OCI-LY3 (cell line): ENCODE data around the gene LITAF.

Experiments used
- H2AFZ ChIP-seq: fragments of 200-600, 300-600 bp; shearing (Covaris generic); 2 replicates; pipeline ENCODE4 v1.6.0; 2014; ENCODE audit warnings: antibody characterized with exemption, low read depth, low read length
- H3K27ac ChIP-seq: fragments of 200-600, 300-600 bp; sonication (generic); 2 replicates; pipeline ENCODE4 v1.5.1; 2014; ENCODE audit warnings: mild to moderate bottlenecking, low read length, moderate library complexity, mixed read lengths
- H3K27me3 ChIP-seq: fragments of 200-600, 300-600 bp; sonication (generic); 2 replicates; pipeline ENCODE4 v1.6.1; 2014; ENCODE audit warnings: low read depth, low read length, mixed read lengths
- H3K36me3 ChIP-seq: fragments of 200-600, 300-600 bp; sonication (generic); replicated peaks from 2 replicates; pipeline ENCODE3; 2014; ENCODE audit warnings: low read depth, low read length, mixed read lengths
- H3K4me1 ChIP-seq: fragments of 300-600, 200-600 bp; sonication (generic); 2 replicates; pipeline ENCODE4 v1.6.1; 2014; ENCODE audit warnings: low read length, mixed read lengths
- H3K4me2 ChIP-seq: fragments of 200-600, 300-600 bp; sonication (generic); 2 replicates; pipeline ENCODE4 v1.6.1; 2014; ENCODE audit warnings: low read length, mixed read lengths
- H3K4me3 ChIP-seq: fragments of 300-600, 200-600 bp; sonication (generic); 2 replicates; pipeline ENCODE4 v1.5.1; 2014; ENCODE audit warnings: antibody characterized with exemption, mild to moderate bottlenecking, low read length, moderate library complexity
- H3K79me2 ChIP-seq: fragments of 300-600, 200-600 bp; shearing (Covaris generic); 2 replicates; pipeline ENCODE4 v1.6.1; 2014; ENCODE audit warnings: mild to moderate bottlenecking, low read length, mixed read lengths
- H3K9ac ChIP-seq: fragments of 300-600, 200-600 bp; shearing (Covaris generic); 2 replicates; pipeline ENCODE4 v1.6.0; 2014; ENCODE audit warnings: mild to moderate bottlenecking, low read length, moderate library complexity
- H3K9me3 ChIP-seq: fragments of 200-600, 300-600 bp; shearing (Covaris generic); 2 replicates; pipeline ENCODE4 v1.6.1; 2014; ENCODE audit warnings: low read length, mixed read lengths; ENCODE audit not compliant: insufficient read depth
- H4K20me1 ChIP-seq: fragments of 200-600, 300-600 bp; sonication (generic); 2 replicates; pipeline ENCODE4 v1.6.1; 2016; ENCODE audit warnings: low read length, mixed read lengths; ENCODE audit not compliant: insufficient read depth
- CTCF ChIP-seq: fragments of 200-600, 300-600 bp; sonication (generic); IDR thresholded peaks from 2 replicates; pipeline ENCODE4 v1.5.1; 2014; ENCODE audit warnings: antibody characterized with exemption, low read length, low read depth
- EZH2phosphoT487 ChIP-seq: fragments of 200-600 bp; shearing (Covaris generic); IDR thresholded peaks from 2 replicates; pipeline ENCODE4 v1.6.1; 2018; ENCODE audit warnings: antibody characterized with exemption, mixed run types, low read depth

The LITAF gene

GRCh38 chr16:11624636-11625607 lies 38.2 kb upstream of the LITAF start:
- H3K27me3 ChIP-seq: no peaks in the 10 kb centered on the region
- no peak overlapping the region for H3K4me3 ChIP-seq
- H4K20me1 ChIP-seq: no peaks in the 10 kb centered on the region
- no peaks in the 10 kb centered on the region for H3K9me3 ChIP-seq
- no peaks in the 10 kb centered on the region for H3K79me2 ChIP-seq
- no peak overlapping the region for H2AFZ ChIP-seq
- peaks cover 4% of the 10 kb centered on the region for H3K4me1 ChIP-seq
- no peak overlapping the region for H3K9ac ChIP-seq
- no peak overlapping the region for H3K4me2 ChIP-seq
- no peak overlapping the region for H3K27ac ChIP-seq
- TF ChIP-seq EZH2phosphoT487: no peak
- no peak for TF ChIP-seq CTCF
- H3K36me3 ChIP-seq: no peaks in the 10 kb centered on the region

- Histone ChIP-seq H3K4me2 (no peak overlapping the region), H3K36me3 (no peaks in the 10 kb centered on the region), H3K27ac (no peak overlapping the region), H3K4me3 (no peak overlapping the region), H2AFZ (no peak overlapping the region), H3K9ac (no peak overlapping the region), H3K4me1 (peaks cover 4% of the 10 kb centered on the region; the same call in 1 of the 2 replicates), H3K27me3 (no peaks in the 10 kb centered on the region), H3K79me2 (no peaks in the 10 kb centered on the region), H3K9me3 (no peaks in the 10 kb centered on the region), H4K20me1 (no peaks in the 10 kb centered on the region)
- TF ChIP-seq EZH2phosphoT487 (no peak), CTCF (no peak)
Observed at GRCh38 chr16:11624205-11624604, 37.5 kb upstream of the LITAF start.

GRCh38 chr16:11621920-11622651 lies 35.4 kb upstream of the LITAF start:
- Histone ChIP-seq H3K4me3 (no peak overlapping the region), H3K27me3 (no peaks in the 10 kb centered on the region), H3K36me3 (no peaks in the 10 kb centered on the region), H2AFZ (peak overlapping the region; percentile 74; the same call in 1 of the 2 replicates), H3K4me1 (peaks cover 4% of the 10 kb centered on the region; the same call in 1 of the 2 replicates), H4K20me1 (no peaks in the 10 kb centered on the region), H3K27ac (no peak overlapping the region), H3K9ac (no peak overlapping the region), H3K4me2 (peak overlapping the region; percentile 37), H3K79me2 (no peaks in the 10 kb centered on the region), H3K9me3 (no peaks in the 10 kb centered on the region)
- TF ChIP-seq EZH2phosphoT487 (no peak), CTCF (no peak)

GRCh38 chr16:11621539-11621919 lies 34.8 kb upstream of the LITAF start:
- H3K27me3 ChIP-seq: no peaks in the 10 kb centered on the region
- no peaks in the 10 kb centered on the region for H4K20me1 ChIP-seq
- H3K9ac ChIP-seq: no peak overlapping the region
- no peaks in the 10 kb centered on the region for H3K9me3 ChIP-seq
- no peaks in the 10 kb centered on the region for H3K36me3 ChIP-seq
- H3K4me2 ChIP-seq: peak overlapping the region; percentile 37
- no peak for TF ChIP-seq EZH2phosphoT487
- TF ChIP-seq CTCF: no peak
- H2AFZ ChIP-seq: peak overlapping the region; percentile 74; the same call in 1 of the 2 replicates
- no peak overlapping the region for H3K4me3 ChIP-seq
- H3K27ac ChIP-seq: no peak overlapping the region
- H3K4me1 ChIP-seq: peaks cover 4% of the 10 kb centered on the region; the same call in 1 of the 2 replicates
- H3K79me2 ChIP-seq: no peaks in the 10 kb centered on the region
